Mucosa of rectum (tissue), 2 donors: ENCODE data around the gene MALL.
"Not testable (repeated sequence)": the region's sequence is repeated elsewhere in the genome, so short reads cannot be mapped to it uniquely, and the experiment has no call there.

Experiments
- H3K27ac ChIP-seq, 2 donors: one replicate each; pipeline ENCODE4 v1.7.0; 2013; ENCODE audit warnings: inconsistent platforms in 2 of 2, low read depth in 2 of 2, low read length in 2 of 2
- H3K27me3 ChIP-seq, 2 donors: one replicate each; pipeline ENCODE4 v1.7.0; 2013; ENCODE audit warnings: low read length in 2 of 2; ENCODE audit not compliant: control insufficient read depth in 2 of 2, insufficient read depth in 2 of 2
- H3K36me3 ChIP-seq, 2 donors: one replicate each; pipeline ENCODE4 v1.7.0; 2013; ENCODE audit warnings: low read length in 2 of 2; ENCODE audit not compliant: control insufficient read depth in 2 of 2, insufficient read depth in 2 of 2
- H3K4me1 ChIP-seq, 2 donors: one replicate each; pipeline ENCODE4 v1.7.0; 2013; ENCODE audit warnings: low read length in 2 of 2, mild to moderate bottlenecking in 1 of 2; ENCODE audit not compliant: control insufficient read depth in 2 of 2, insufficient read depth in 2 of 2
- H3K4me3 ChIP-seq, 2 donors: one replicate each; pipeline ENCODE4 v1.7.0; 2013; ENCODE audit warnings: low read length in 2 of 2
- H3K9ac ChIP-seq, 2 donors: one replicate each; pipeline ENCODE4 v1.7.0; 2013; ENCODE audit warnings: low read length in 2 of 2, low read depth in 1 of 2, mild to moderate bottlenecking in 1 of 2
- H3K9me3 ChIP-seq, 2 donors: one replicate each; pipeline ENCODE4 v1.7.0; 2013; ENCODE audit warnings: low read length in 2 of 2; ENCODE audit not compliant: control insufficient read depth in 2 of 2
- donor health status: healthy.
- donor health status: Normal muscosa, but diverticular disease.

Gene MALL

GRCh38 chr2:110068153-110068552 lies 47.5 kb downstream of the MALL start:
- not testable (repeated sequence) for H3K36me3 ChIP-seq, H3K9me3 ChIP-seq, H3K27me3 ChIP-seq, H3K9ac ChIP-seq, H3K4me1 ChIP-seq, H3K27ac ChIP-seq, H3K4me3 ChIP-seq

GRCh38 chr2:110062332-110062731 lies 53.3 kb downstream of the MALL start:
- H3K4me1 ChIP-seq, H3K4me3 ChIP-seq, H3K36me3 ChIP-seq, H3K27ac ChIP-seq, H3K9ac ChIP-seq, H3K9me3 ChIP-seq, H3K27me3 ChIP-seq: not testable (repeated sequence)

GRCh38 chr2:110060550-110060949 lies 55.1 kb downstream of the MALL start:
- H3K27ac ChIP-seq, H3K4me1 ChIP-seq, H3K27me3 ChIP-seq, H3K4me3 ChIP-seq, H3K9me3 ChIP-seq, H3K9ac ChIP-seq, H3K36me3 ChIP-seq: not testable (repeated sequence)

GRCh38 chr2:110059694-110060358 lies 55.8 kb downstream of the MALL start:
- H3K9ac ChIP-seq, H3K27me3 ChIP-seq, H3K27ac ChIP-seq: not testable (repeated sequence)

GRCh38 chr2:110059009-110059693 lies 56.5 kb downstream of the MALL start:
- H3K36me3 ChIP-seq, H3K4me3 ChIP-seq: not testable (repeated sequence)

More at GRCh38 chr2:110059694-110060358, 55.8 kb downstream of the MALL start:
- H3K4me3 ChIP-seq, H3K36me3 ChIP-seq, H3K4me1 ChIP-seq, H3K9me3 ChIP-seq: not testable (repeated sequence)

GRCh38 chr2:110058034-110058433 lies 57.6 kb downstream of the MALL start:
- H3K4me3 ChIP-seq, H3K4me1 ChIP-seq, H3K9ac ChIP-seq, H3K27ac ChIP-seq, H3K9me3 ChIP-seq, H3K27me3 ChIP-seq, H3K36me3 ChIP-seq: not testable (repeated sequence)

More at GRCh38 chr2:110059009-110059693, 56.5 kb downstream of the MALL start:
- H3K9me3 ChIP-seq, H3K9ac ChIP-seq, H3K4me1 ChIP-seq, H3K27me3 ChIP-seq, H3K27ac ChIP-seq: not testable (repeated sequence)

GRCh38 chr2:110055819-110056408 lies 59.7 kb downstream of the MALL start:
- not testable (repeated sequence) for H3K9me3 ChIP-seq, H3K4me1 ChIP-seq, H3K36me3 ChIP-seq, H3K27me3 ChIP-seq, H3K27ac ChIP-seq, H3K4me3 ChIP-seq, H3K9ac ChIP-seq

GRCh38 chr2:110054521-110055407 lies 60.9 kb downstream of the MALL start:
- H3K4me1 ChIP-seq, H3K9me3 ChIP-seq, H3K36me3 ChIP-seq, H3K4me3 ChIP-seq, H3K9ac ChIP-seq, H3K27me3 ChIP-seq: not testable (repeated sequence)
- H3K27ac ChIP-seq: peak overlapping the region in 1 of 2 donors; percentile 19

- H3K4me1 ChIP-seq, H3K27ac ChIP-seq: not testable (repeated sequence)
Measured at GRCh38 chr2:110053688-110054087, 61.9 kb downstream of the MALL start.

GRCh38 chr2:110052166-110052565 lies 63.5 kb downstream of the MALL start:
- H3K36me3 ChIP-seq, H3K9me3 ChIP-seq, H3K27me3 ChIP-seq, H3K4me1 ChIP-seq, H3K27ac ChIP-seq, H3K4me3 ChIP-seq, H3K9ac ChIP-seq: not testable (repeated sequence)

More at GRCh38 chr2:110053688-110054087, 61.9 kb downstream of the MALL start:
- H3K4me3 ChIP-seq, H3K9ac ChIP-seq, H3K27me3 ChIP-seq, H3K36me3 ChIP-seq, H3K9me3 ChIP-seq: not testable (repeated sequence)
